GM13977 (cell line): ENCODE results near the gene INSYN1.

ENCODE experiments used
- DNase-seq: peaks from one replicate; pipeline ENCODE4 v3.0.0; 2012; ENCODE audit warnings: low spot score
- in situ Hi-C: fragments of 300-500 bp; cut with MboI; formaldehyde crosslinking; loops from one replicate; pipeline ENCODE4 v1.12.0; 2022; ENCODE audit warnings: low sequenced_read_pairs, low pct_unique_long_range_greater_than_20kb, mixed read lengths, inconsistent platforms; ENCODE audit not compliant: unreplicated experiment
- TF ChIP-seq, protein P1 (sequence below): IDR thresholded peaks from 2 replicates; pipeline ENCODE4 v1.5.1; 2012; ENCODE audit warnings: mild to moderate bottlenecking, control low read depth; ENCODE audit not compliant: insufficient read depth; ENCODE audit errors: extremely low read depth, missing control alignments

INSYN1 gene

DNA sequence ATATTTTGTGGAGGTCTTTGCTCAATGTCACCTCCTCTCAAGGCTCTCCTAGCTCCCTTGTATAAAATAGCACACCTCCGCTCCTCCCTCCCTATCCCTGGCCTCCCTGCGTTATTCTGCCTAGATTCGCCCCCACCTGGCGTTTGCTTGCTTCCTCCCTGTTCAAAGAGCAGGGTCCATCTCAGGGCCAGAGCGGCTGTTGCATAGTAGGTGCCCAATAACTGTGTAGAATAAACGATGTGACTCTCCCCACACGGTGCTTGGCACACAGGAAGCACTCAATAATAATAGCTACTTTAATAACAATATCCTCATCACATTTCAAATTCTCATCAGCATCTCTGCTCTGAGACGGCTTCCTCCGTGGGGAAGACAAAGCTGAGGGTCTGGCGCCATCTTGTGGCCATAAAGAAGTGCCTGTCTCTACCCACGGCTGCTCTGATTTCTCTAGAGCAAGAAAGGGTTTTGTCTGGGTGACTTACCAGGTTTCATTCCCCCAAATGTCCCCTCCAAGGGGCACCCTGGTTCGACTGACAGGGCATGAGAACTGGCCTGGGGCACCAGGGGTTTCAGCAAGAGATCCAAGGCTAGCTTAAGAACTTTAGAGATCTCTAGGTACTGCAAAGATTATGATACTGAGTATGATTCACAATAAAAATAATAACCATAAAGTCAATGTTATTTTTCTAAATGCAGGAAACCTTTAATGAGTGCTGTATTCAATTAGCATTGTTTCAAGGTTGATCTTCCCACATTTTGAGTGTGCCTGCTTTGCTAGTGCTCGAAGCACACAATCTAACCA, 52.9 kb downstream of the INSYN1 start:
- in situ Hi-C loops = no loop called here
- DNase-seq = peak; percentile 84
- TF ChIP-seq, protein P1, sequence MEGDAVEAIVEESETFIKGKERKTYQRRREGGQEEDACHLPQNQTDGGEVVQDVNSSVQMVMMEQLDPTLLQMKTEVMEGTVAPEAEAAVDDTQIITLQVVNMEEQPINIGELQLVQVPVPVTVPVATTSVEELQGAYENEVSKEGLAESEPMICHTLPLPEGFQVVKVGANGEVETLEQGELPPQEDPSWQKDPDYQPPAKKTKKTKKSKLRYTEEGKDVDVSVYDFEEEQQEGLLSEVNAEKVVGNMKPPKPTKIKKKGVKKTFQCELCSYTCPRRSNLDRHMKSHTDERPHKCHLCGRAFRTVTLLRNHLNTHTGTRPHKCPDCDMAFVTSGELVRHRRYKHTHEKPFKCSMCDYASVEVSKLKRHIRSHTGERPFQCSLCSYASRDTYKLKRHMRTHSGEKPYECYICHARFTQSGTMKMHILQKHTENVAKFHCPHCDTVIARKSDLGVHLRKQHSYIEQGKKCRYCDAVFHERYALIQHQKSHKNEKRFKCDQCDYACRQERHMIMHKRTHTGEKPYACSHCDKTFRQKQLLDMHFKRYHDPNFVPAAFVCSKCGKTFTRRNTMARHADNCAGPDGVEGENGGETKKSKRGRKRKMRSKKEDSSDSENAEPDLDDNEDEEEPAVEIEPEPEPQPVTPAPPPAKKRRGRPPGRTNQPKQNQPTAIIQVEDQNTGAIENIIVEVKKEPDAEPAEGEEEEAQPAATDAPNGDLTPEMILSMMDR = peak; percentile 87

- DNase-seq = no peak
- in situ Hi-C loops = loop anchor here (25.0 kb wide), 2 partner anchors 137 to 412 kb away; no protein-coding TSS in a partner anchor
- TF ChIP-seq, protein P1 = no peak
Observed at GRCh38 chr15:73699249-73700040, 53.7 kb downstream of the INSYN1 start.

DNA sequence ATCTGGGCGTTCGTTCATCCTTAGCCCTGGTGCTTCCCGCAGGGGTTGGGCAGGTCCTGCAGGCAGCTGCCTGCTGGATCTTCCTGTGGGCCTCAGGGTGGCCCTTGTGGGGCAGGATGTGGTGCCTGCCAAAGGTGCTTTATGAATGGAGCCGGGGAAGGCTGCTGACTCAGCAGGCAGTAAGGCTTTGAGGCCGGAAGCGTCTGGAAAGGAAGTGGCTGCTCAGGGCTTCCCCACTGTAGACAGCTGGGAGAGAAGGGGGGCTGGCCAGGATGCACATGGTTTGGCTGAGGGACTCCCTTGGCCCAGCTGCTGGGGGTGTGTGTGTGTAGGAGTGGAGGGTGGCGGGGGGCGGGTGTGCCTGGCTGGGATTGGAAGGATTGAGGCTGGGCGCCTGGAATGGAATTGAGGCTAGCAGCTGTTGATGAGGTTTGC, 56.1 kb downstream of the INSYN1 start:
- TF ChIP-seq, protein P1 = no peak
- in situ Hi-C loops = loop anchor here (25.0 kb wide), 2 partner anchors 135 to 410 kb away; no protein-coding TSS in a partner anchor
- DNase-seq = peak; percentile 79

- DNase-seq = no peak
- TF ChIP-seq, protein P1 = no peak
- in situ Hi-C loops = loop anchor here (25.0 kb wide), 2 partner anchors 134 to 409 kb away; no protein-coding TSS in a partner anchor
Observed at GRCh38 chr15:73696641-73697001, 56.5 kb downstream of the INSYN1 start.

GRCh38 chr15:73695773-73696640, 57.1 kb downstream of the INSYN1 start:
- in situ Hi-C loops = loop anchor here (25.0 kb wide), 2 partner anchors 134 to 409 kb away; no protein-coding TSS in a partner anchor
- DNase-seq = no peak
- TF ChIP-seq, protein P1 = no peak

DNA sequence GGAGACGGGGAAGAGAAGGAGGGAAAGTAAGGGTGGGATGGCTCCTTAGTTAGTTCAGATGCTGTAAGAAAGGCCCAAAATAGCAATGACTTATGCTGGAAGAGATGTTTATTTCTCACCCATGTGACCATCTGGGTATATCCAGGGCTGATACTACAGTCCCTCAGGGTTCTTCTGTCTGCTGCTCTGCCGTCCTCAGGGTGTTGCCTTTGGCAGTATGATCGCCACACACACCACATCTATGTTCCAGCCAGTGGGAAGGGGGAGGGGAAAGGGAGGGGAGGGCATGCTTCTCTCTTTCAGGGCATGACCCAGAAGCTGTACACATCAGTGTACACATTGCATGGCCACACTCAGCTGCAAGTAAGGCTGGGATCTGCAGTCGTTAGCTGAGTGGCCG, 58.7 kb downstream of the INSYN1 start:
- DNase-seq = no peak
- TF ChIP-seq, protein P1 = no peak
- in situ Hi-C loops = loop anchor here (25.0 kb wide), 2 partner anchors 132 to 407 kb away; no protein-coding TSS in a partner anchor
